Right kidney (tissue), 1 donor: ENCODE measurements around the gene ZNF521.

Experiments used
- DNase-seq: peaks from one replicate; pipeline ENCODE4 v3.0.0-alpha.2; 2016

The ZNF521 gene

DNA sequence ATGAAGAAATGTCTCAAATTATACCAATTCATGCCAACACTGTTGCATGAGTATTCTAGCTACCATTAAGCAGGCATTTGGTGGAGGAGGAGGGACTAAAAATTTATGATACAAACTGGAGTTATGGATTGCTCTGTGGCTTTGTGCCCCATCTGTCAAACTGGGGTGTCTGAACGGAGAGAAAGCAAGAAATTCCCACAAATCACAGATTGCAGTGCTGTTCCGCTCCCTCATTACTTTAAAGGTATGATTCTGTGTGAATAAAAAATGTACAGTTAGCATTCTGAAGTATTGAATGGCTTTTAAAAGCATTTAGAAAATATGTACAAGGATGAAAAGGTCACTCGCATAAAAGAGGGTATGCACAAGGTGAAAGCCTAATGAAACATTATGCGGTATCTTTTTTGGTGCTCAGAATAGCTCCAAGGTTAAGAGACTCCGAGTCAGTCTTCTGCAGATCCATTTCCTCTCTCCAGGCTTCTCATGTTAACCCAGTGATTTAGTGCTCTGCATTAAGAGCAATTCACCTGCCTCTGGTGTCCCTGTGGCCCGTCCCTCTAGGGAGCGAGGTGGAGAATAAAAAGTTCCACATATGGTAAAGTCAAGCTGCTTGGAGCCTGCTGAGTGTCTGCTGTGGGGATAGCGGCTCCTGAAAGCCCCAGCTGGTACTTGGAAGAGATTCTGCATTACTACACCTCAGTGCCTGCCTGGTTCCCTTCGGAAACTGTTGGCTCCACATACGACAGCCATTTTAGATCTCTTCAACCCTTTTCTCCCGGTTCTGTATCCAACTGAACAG, 184.2 kb downstream of the ZNF521 start:
- DNase-seq, result no peak

DNA sequence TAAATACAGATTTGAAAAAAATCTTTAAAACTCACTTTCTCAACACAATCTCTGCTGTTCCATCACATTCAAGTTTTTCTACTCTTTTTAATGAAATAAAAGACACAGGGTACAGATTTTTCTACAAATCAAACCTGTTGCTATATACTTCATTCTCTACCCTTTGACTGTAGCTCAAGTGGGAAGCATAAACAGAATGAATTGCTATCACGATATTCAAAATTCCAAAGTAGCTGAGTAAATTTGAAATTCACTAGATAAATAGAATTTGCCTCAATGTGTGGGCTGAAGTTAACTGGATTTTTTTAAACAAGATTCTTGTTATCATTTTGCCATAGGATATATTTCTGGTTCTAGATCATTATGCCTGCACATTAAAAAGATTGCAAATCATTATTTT, 185.9 kb downstream of the ZNF521 start:
- no peak for DNase-seq

DNA sequence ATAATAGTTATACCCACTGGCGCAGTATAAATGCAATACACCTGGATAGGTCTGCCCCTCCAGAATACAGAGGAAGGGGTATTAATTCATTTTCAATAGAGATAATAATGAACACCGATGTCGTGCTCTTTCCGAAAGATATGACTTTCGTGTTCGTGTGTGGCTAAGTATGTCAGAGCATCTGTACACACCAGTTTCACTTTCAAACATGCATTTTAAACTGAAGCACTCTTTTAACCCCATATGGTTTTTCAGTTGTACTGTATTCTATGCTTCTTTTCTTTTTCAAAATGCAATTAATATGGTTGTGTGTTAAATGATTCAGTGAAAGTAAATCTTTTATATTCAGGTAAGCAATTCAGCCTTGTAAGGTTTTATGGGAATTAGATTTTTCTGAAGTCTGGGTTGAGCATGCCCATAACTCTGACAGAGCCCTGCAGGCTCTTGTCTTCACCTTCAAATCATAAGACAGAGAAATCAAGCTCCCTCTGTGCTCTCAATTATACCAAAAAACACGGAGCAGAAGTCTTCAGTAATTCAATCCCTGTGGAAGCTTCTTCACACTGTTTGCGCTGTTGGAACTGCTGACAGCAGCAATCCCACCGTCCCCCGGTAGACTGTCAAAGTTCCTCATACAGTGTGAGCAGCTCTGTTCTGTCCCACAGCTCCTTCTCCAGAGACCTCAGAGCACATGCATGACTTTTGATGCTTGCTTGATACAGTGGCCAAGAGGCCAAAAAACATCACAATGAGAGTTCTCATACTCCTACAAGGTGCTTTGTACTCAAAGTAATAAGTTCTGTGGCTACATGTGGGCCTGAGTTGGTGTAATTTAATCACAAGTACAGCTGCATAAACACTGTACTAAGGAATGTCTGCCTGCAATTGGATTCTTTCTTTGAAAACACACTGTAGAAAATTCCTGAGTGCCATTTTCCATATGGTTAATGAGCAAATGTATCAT, 186.8 kb downstream of the ZNF521 start:
- peak; percentile 55 for DNase-seq

DNA sequence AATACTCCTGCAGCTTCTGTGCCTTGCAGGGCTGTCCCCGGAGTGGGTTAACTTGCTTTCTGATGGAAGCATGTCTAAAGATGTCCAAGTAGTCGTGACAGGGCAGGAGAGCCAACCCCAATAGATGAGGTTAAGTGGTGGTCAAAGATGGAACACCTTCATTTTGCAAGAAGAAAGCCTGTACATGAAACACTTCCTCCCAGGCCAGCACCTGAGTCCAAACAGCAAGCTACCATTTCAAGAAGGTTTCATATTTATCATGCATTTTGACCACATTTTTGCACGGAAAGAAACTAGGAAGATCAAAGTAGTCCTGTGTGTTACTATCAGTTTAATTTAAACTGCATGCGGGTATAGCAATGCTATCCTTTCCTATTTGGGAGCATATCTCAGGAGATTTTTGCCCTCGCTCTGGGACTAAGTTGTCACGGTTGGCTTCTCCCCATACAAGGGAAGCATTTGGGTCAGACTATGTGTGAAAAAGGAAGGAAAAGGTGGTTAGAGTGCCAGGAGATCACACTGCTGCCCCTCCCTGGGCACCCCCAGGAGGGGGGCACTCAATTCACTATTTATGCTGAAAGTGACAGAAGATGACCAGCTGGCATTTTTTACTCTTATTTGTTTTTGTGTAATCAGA, 187.6 kb downstream of the ZNF521 start:
- DNase-seq, result no peak

DNA sequence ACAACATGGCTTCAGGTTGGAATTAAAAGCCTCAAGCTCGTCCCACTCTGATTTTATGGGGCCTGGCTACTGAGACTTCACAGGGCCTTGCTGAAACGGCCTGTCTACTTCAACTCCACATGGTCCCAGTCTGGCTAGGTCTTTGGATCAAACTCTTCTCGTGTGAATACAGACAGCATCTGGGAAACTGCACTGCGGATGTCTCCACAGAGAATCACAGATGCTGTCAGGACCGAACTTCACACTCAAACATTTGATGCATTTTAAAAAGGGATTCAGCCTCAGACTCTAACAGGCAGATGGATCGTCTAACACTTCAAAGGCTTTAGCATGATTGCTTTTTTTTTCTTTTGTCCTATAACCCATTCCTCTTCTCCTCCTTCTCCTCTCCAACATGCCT, 198.5 kb downstream of the ZNF521 start:
- DNase-seq, result no peak

DNA sequence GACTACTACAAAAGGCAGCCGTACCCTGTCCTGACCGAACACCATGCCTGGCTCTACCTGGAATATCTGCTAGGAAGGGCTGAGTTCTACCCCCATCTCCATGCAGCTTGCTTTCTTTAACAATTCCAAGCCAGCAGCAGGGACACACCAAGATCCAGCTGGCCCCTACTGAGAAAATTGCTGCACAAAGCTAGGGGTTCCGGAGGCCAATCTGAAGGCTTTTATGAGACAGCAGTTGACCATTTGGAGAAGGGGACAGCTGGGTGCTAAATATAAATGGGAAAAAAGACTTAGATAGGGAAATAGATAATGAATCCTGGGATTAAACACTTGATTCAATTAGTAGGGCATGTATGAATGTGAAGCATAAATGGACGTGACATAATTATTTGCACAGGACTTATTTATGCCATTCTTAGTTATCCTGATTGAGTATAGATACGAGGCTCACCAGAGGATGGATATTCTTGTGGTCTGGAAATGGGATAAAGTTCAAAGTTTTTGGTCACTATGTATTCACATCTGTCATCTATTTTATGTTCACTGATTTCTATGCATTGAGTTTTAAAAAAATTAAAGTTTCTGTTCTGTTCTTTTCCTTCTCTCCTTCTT, 204.0 kb downstream of the ZNF521 start:
- no peak for DNase-seq

DNA sequence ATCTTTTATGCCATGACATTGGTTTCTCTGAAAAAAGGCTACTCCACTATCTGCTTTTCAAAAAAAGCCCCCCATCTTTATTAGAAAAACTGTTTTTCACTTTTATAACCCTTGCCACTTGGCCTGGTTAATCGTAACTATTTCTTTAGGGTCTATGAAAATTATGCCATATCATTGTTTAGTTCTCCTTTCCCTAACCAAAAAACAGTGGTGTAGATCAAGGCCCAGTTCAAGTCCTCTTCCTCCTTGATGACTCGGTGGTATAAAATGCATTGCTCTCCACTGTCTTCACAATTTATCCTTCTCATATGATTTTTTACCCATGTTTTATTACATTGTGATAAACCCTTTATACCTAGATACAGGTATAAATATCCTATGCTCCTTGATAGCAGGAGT, 205.5 kb downstream of the ZNF521 start:
- no peak for DNase-seq

DNA sequence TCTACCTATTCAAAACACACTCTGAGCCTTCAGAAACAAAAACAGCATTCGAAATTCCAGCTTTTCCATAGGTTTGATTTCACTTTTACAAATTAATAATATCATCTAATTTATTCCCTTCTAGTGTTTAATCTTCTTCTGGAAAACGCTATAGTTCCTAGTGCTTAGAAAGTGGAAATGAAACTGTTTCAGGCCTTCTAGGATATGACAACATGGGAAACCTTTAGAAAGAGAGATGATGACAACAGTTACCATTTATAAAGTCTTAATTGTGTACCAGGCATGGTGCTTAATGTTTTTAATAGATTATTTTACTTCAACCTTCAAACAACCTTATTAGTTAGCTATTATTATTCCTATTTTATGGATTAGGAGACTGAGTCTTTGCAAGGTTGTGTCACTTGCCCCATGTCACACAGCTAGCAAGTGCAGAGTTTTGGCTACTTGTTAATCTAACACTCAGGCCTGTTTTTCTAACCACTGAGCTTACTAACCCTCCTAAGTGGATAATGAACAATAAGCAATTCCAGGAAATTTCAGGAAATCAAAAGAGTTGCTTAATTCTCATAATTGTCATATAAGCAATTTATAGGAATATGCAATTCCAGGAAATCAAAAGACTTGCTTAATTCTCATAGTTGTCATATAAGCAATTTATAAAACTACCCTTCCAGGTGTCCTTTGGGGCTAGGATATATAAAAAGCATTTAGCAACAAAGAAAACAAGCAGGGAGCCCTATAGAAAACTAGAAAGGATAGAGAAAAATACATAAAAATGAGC, 206.0 kb downstream of the ZNF521 start:
- DNase-seq, result no peak

DNA sequence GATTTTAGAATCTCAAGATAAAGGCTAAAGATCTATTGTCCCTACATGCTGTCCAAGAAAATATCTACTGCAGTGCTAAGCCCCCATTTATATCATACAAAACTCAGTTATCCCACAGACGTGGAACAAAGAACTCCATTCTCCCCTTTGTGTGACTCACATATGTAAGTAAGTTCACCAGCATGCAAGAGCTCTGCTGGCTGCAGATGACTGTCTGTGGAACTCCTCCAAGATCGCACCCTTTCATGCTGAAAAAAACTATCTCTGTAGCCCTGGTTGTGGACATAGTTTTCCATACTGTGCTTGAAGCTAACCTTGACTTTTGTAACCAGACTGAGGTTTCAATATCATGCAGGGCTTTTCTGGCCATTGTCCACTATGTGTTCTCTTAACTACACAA, 207.1 kb downstream of the ZNF521 start:
- DNase-seq, result no peak

DNA sequence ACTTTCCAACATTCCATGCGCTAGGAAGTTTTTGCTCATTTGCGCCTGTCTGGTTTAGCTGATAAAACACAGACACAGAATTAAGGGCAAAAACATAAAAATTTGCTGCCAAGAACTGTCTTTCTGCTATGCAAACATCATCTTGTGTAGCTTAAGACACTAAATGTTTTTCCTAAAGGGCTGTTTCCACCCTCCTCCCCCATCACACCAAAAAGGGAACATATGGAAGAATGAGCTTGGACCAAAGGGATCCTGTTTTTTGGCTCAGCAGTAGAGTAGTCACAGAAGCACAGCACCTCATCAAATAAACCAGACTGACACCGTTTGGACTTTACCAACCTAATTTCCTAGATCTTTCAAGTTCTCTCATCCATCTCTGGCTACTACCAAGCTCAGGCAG, 210.1 kb downstream of the ZNF521 start:
- DNase-seq, result no peak

DNA sequence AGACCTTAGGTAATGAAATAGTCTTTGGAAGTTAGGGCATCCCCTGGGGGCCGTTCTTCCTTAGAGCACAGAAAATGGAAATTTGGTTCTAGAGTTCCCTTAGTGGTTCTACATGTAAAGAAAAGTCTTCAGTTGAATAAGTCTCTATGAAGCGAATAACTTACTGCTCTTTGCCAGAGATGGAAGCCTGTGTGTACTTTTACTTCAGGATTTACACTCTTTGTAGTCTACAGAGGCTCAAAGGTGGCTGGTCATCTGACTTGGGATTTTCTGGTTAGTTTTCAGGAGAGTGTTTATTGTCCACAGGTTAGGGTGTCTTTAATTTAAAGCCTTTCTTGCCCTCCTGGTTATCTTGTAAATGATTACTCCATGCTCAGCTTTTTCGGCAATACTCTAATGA, 210.6 kb downstream of the ZNF521 start:
- no peak for DNase-seq

DNA sequence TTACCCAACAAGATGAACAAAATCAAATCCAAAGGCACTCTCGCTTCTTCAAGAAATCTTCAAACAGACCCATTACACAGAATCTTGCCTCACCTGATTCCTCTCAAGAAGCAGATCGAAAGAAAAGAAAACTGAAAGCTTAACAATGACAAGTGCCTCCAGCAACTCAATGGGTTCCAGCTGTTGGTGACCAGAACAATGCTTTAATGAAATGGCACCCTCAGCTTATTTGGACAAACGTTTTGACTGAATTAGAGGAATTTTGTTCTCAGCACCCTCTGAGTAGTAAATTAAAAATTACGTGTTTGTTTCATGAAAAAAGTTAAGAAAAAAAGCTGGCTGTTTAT, 211.0 kb downstream of the ZNF521 start:
- no peak for DNase-seq

DNA sequence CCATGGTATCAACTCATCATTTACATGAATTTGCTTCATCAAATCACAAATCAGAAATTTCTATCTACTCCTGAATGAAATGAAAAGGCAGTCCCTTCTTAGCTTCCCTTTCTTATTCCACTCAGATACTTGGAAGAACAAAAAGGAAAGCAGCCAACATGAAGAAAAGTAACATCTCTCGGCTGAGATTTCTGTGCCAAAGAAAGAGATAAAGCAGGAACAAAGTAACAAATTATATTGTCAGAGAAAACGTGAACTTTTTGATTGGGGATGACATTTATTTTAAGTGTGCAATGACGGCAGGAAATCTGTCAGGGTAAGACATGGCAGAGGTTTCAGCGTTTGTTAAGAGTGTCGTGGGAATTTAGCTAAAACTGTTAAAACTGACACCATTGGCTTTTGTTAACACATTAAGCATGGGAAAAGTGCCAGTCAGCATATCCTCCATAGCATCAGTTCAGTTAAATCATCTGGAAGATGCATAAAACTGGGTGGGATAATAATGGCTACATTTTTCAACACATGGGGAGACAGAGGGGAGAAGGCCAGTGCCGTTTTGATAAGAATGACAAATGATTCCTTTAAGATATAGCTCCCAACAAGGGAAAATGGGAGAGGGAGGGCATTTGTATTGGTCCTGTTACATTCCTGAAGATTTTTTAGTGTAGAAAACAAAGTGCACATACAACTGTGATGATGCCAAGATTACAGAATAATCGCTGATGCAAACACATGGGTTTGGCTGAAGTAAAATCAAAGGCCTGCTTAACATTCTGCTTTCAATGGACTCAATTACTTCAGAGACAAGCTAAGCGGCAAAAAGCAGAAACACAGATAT, 211.6 kb downstream of the ZNF521 start:
- no peak for DNase-seq

DNA sequence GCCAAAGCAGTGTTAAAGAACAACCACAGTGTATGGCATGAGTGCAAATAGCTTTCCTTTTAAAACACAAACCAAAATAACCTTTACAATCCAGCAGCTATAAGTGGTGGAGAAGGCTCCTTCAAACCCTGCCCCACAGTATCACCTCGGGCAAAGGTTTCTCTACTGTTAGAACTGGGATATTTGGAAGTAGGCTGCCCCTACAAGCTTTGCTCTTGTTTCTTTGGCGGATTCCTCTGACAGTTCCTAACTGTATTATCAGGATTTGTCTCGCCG, 214.8 kb downstream of the ZNF521 start:
- no peak for DNase-seq

DNA sequence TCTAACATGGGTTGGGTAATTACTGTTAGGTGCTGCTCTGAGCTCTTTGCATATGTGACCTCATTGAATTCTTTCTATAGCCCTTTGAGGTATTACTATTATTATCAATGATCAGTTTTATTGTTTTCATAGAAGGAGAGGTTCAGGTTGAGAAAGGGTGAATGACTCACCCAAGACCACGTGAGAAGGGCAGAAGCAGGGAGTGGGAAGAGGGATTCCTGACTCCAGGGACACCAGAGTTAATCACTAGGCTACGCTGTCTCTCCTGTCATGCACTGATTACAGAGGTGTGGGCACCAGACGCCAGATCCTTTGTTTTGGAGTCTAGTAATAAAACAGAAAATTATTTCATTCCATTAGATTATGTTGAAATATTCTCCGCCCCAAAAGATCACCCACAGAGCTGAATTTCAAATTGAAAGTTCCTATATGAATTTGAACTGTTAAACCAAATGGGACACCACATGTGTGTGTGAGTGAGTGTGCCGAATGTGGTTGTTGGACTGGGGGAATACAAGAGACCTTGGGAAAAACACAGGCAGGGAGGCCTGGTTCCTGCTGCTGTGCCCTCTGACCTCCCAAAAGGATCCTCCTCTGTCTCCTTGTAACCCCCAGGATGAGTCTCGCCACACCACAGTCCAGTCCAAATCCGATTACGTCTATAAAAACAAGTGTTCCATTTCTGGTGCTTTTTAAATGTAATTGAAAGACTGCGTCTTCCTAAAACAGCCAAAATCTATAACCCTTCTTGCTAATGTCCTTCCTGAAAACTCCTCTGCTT, 215.4 kb downstream of the ZNF521 start:
- DNase-seq, result no peak

DNA sequence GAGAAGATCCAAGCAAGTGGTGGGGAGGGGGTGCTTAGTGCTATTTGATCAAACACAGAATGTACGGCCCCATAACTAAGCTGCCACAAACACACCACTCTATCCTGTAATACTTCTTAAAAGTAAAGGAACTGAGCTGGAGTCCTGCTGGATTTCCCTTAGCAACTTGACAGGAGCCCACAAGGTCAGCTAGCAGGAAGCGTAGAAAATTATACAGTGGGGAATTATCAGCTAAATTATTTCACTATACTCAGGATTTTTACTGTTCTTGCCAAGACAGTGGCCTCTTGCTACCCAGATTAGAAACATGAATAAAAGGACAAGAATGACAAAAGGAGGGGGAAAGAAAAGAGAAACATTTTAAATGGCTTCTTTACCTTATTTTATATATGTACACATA, 217.1 kb downstream of the ZNF521 start:
- DNase-seq, result no peak

DNA sequence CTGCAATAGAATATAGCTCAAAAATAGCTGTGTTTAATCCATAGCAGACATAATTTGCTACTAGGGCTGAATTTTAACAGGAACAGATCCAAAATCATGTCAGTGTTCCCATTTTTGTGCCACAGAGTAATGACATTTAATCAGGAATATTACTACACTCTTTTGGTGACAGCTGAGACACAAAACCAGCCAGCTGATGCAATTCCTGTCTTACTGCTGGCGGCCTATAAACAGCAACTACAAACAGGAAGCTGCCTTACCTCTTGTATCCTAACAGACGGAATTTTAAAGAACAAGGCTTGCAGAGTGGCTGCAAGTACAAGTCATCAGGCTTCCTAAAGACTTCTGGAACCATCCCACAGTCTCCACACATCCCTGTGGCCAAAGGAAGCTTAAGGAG, 218.1 kb downstream of the ZNF521 start:
- no peak for DNase-seq

DNA sequence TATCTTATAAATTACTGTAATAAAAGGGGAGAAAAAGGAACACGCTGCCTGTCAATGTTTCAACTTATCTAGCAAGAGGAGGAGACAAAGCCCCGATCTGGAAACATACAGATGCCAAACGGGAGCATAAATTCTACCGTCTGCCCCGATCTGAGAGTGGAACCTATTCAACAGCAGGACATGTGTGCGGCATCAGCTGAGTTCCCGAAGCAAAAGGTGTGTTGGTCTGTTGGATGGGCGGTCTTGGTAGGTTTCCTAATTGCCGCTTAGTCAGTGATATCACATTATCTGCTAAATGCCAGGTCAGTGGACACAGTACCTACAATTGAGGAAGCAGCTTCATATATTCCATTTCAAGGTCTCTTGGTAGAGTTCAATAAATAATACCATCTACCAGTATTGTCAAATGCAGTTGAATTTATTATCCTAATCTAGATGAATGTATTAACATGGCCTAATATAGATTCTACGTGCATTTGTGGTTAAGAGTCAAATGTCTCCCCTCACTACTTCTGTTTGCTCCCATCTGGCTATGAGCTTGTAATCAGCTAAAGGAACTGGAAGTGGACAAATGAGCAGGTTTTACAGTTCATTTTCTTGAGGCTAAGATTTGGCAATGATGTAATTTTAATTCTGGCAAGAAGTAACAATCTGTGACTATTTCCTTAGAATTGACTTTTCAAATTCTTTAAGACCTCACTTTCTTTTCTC, 219.0 kb downstream of the ZNF521 start:
- DNase-seq, result no peak

DNA sequence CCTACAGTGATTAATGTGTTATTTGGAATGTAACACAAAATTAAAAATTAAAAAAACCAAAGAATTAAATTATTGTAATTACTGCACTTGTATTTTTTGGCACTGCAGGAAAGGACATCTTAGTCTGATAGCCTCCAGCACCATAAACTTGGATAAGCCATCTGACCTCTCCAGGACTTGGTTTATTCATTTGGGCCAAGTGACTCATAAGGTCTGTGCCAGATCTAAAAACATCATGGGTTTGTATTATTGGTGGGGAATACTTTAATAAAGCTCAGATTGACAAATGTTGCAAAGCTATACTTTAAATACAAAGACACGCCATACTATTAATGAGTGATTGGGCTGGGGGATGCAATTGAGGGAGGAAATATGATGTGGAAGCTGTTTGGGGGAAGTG, 225.2 kb downstream of the ZNF521 start:
- no peak for DNase-seq

DNA sequence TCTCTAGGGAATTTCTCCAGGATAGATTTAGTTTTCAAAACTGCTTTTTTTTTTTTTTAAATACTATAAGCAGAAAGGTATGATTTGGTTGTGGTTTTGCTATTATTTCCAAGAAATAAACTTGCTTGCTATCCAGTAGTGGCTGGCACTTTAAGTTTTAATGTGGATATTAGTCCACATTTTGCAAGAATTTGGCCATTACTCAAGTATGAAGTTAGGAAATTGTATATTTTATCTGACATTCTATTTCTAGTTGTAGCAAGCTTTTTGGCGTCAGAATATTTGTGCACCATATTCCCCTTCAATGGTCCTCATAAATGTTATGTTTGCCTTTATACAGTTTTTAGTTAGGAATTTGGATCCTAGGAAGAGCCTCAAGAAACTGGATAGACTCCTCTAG, 226.3 kb downstream of the ZNF521 start:
- DNase-seq, result no peak
